ENCODE measurements around the gene DCST2. TPM values are rescaled to one million over a fixed set of nuclear protein-coding genes. Genes with fewer than 3 reads are reported as not detected.

Gene DCST2
- total RNA-seq, 1 donor from 2014 or later: 0.30 TPM

DNA sequence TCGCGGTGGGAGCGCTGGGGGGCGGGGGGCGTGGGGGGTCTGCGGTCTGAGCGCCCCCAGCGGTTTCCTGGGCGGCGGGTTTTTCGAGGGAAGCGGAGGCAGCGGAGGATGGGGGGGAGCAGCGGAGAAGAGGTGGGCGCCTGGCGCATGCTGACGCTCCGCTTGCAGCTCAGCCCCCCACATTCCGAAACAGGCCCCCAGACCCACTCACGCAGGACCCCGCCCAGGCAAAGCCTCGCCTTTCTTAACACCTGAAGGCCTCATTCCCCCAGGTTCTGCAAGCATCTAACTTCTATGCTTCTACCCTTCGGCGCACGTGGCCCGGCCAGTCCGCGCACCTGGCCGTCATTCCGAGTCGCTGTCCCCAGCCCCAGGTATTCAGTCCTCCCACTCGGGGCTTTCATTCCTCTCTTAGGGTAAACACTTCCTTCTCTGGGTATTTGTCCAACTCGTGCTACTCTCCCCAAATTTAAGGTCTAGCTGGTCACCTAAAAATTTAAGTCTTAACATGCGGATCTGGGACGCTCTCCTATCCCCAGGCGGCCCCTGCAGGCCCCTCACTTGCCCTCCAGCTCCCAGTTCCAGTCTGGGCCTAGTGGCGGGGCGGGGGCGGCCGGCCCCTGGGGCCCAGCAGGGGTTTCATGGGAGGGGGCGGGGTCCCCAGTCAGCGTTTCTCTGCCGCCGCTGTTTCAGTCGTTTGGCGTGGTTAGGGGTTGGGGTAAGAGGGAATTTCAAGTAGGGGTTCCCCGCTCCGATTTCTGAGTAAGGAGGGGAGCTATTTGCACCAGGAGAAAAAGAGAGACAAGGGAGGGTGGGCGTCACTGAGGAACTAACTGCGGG, 33.8 kb downstream of the DCST2 start:
- Mint-ChIP-seq H3K9me3 (ENCODE audit: low read depth) (no peaks in the 10 kb centered on the region), H3K36me3 (ENCODE audit: low read depth) (no peaks in the 10 kb centered on the region), H3K27ac (ENCODE audit: unreplicated experiment) (peak overlapping the region; percentile 94), H3K27me3 (ENCODE audit: low read depth) (no peaks in the 10 kb centered on the region), H3K4me1 (ENCODE audit: low read depth) (peaks cover 26% of the 10 kb centered on the region), H3K4me3 (ENCODE audit: unreplicated experiment) (peak overlapping the region; percentile 92)
- peak; percentile 59 for DNase-seq (ENCODE audit: low spot score)
- TF ChIP-seq, protein P1, sequence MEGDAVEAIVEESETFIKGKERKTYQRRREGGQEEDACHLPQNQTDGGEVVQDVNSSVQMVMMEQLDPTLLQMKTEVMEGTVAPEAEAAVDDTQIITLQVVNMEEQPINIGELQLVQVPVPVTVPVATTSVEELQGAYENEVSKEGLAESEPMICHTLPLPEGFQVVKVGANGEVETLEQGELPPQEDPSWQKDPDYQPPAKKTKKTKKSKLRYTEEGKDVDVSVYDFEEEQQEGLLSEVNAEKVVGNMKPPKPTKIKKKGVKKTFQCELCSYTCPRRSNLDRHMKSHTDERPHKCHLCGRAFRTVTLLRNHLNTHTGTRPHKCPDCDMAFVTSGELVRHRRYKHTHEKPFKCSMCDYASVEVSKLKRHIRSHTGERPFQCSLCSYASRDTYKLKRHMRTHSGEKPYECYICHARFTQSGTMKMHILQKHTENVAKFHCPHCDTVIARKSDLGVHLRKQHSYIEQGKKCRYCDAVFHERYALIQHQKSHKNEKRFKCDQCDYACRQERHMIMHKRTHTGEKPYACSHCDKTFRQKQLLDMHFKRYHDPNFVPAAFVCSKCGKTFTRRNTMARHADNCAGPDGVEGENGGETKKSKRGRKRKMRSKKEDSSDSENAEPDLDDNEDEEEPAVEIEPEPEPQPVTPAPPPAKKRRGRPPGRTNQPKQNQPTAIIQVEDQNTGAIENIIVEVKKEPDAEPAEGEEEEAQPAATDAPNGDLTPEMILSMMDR (IDR thresholded peaks at IDR 0.05): no peak

GRCh38 chr1:154998818-154999570, 34.6 kb downstream of the DCST2 start:
- peak overlapping the region; percentile 51 for H3K4me3 Mint-ChIP-seq (ENCODE audit: unreplicated experiment)
- no peaks in the 10 kb centered on the region for H3K36me3 Mint-ChIP-seq (ENCODE audit: low read depth)
- H3K27ac Mint-ChIP-seq (ENCODE audit: unreplicated experiment): peak overlapping the region; percentile 68
- TF ChIP-seq, protein P1 (IDR thresholded peaks at IDR 0.05): peak; percentile 91
- H3K4me1 Mint-ChIP-seq (ENCODE audit: low read depth): peaks cover 18% of the 10 kb centered on the region
- DNase-seq (ENCODE audit: low spot score): peak; percentile 57
- H3K9me3 Mint-ChIP-seq (ENCODE audit: low read depth): no peaks in the 10 kb centered on the region
- no peaks in the 10 kb centered on the region for H3K27me3 Mint-ChIP-seq (ENCODE audit: low read depth)

DNA sequence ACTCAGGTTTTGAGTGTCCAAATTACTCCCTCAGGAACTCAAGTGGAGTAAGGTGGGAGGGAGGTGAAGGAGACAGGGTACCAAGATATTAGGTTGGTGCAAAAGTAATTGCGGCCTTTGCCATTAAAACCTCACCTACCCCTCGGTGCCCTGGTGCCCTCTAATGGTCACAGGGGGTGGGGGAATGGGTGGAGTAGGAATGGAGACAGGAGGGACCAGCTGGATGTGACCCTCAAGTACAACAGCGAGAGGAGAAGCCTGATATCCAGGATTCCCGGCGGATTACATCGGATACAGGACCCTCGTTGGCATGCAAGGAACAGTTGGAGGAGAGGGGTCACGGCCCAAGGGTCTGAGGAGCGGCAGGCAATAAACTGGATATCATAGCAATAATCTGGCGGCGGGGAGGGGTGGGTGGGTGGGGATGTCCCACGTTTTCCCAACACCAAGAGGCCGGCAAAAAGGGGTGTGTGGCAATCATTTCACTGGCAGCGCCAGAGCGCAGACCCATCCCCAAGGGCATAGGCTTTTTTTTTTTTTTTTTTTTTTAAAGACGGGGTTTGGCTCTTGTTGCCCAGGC, 35.3 kb downstream of the DCST2 start:
- peaks cover 17% of the 10 kb centered on the region for H3K4me1 Mint-ChIP-seq (ENCODE audit: low read depth)
- H3K36me3 Mint-ChIP-seq (ENCODE audit: low read depth): no peaks in the 10 kb centered on the region
- H3K4me3 Mint-ChIP-seq (ENCODE audit: unreplicated experiment): no peak overlapping the region
- H3K9me3 Mint-ChIP-seq (ENCODE audit: low read depth): no peaks in the 10 kb centered on the region
- TF ChIP-seq, protein P1 (IDR thresholded peaks at IDR 0.05): no peak
- no peak overlapping the region for H3K27ac Mint-ChIP-seq (ENCODE audit: unreplicated experiment)
- peak; percentile 41 for DNase-seq (ENCODE audit: low spot score)
- H3K27me3 Mint-ChIP-seq (ENCODE audit: low read depth): no peaks in the 10 kb centered on the region

GRCh38 chr1:154996966-154997701, 36.4 kb downstream of the DCST2 start:
- H3K4me3 Mint-ChIP-seq (ENCODE audit: unreplicated experiment): no peak overlapping the region
- H3K27me3 Mint-ChIP-seq (ENCODE audit: low read depth): no peaks in the 10 kb centered on the region
- peak; percentile 60 for DNase-seq (ENCODE audit: low spot score)
- TF ChIP-seq, protein P1 (IDR thresholded peaks at IDR 0.05): no peak
- no peaks in the 10 kb centered on the region for H3K36me3 Mint-ChIP-seq (ENCODE audit: low read depth)
- H3K9me3 Mint-ChIP-seq (ENCODE audit: low read depth): no peaks in the 10 kb centered on the region
- H3K4me1 Mint-ChIP-seq (ENCODE audit: low read depth): peaks cover 21% of the 10 kb centered on the region
- no peak overlapping the region for H3K27ac Mint-ChIP-seq (ENCODE audit: unreplicated experiment)

All from chondrocyte (in vitro differentiated cells).